Measurements from ENCODE around the gene MRGPRG. TPM values are rescaled to one million over a fixed set of nuclear protein-coding genes. Genes with fewer than 3 reads are reported as not detected.

MRGPRG gene
- total RNA-seq, 2 experiments from 2014 or later, result not detected

GRCh38 chr11:3215346-3216026 is 3.1 kb downstream of the MRGPRG start:
- Histone ChIP-seq H3K36me3 (ENCODE audit: insufficient read depth, low read length) (no peaks in the 10 kb centered on the region), H3K27ac (ENCODE audit: low read depth in 1 of 2, low read length in 2 of 2) (no peak overlapping the region), H3K9me3 (ENCODE audit: control insufficient read depth in 1 of 2, insufficient read depth in 1 of 2, low read length in 2 of 2) (peaks cover 0 to 4% of the 10 kb centered on the region in 2 experiments), H3K4me3 (ENCODE audit: low read length) (no peak overlapping the region), H3K27me3 (ENCODE audit: control insufficient read depth in 1 of 2, insufficient read depth in 2 of 2, low read length in 2 of 2) (peaks cover 5 to 8% of the 10 kb centered on the region in 2 experiments), H3K4me1 (ENCODE audit: insufficient read depth, low read length) (peaks cover 5% of the 10 kb centered on the region)
- H3K36me3 Mint-ChIP-seq (ENCODE audit: low read depth), result no peaks in the 10 kb centered on the region
- intact Hi-C loops (cut with DNase I, micrococcal nuclease), result loop anchor here (2.0 to 5.0 kb wide), 3 partner anchors 105 to 683 kb away; no protein-coding TSS in a partner anchor
- H3K27ac Mint-ChIP-seq, result no peak overlapping the region
- DNase-seq, result no peak
- no peaks in the 10 kb centered on the region for H3K9me3 Mint-ChIP-seq
- H3K27me3 Mint-ChIP-seq, result peaks cover 21% of the 10 kb centered on the region
- no peak for ATAC-seq (ENCODE audit: poor library complexity)
- POLR2A ChIA-PET, result no interaction called here
- no peak overlapping the region for H3K4me3 Mint-ChIP-seq
- no peaks in the 10 kb centered on the region for H3K4me1 Mint-ChIP-seq (ENCODE audit: low read depth)
- CTCF ChIA-PET, result no interaction called here
- TF ChIP-seq, protein P1, sequence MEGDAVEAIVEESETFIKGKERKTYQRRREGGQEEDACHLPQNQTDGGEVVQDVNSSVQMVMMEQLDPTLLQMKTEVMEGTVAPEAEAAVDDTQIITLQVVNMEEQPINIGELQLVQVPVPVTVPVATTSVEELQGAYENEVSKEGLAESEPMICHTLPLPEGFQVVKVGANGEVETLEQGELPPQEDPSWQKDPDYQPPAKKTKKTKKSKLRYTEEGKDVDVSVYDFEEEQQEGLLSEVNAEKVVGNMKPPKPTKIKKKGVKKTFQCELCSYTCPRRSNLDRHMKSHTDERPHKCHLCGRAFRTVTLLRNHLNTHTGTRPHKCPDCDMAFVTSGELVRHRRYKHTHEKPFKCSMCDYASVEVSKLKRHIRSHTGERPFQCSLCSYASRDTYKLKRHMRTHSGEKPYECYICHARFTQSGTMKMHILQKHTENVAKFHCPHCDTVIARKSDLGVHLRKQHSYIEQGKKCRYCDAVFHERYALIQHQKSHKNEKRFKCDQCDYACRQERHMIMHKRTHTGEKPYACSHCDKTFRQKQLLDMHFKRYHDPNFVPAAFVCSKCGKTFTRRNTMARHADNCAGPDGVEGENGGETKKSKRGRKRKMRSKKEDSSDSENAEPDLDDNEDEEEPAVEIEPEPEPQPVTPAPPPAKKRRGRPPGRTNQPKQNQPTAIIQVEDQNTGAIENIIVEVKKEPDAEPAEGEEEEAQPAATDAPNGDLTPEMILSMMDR (IDR thresholded peaks at IDR 0.05), result no peak

- TF ChIP-seq, protein P1 (IDR thresholded peaks at IDR 0.05), result no peak
- Histone ChIP-seq H3K4me1 (ENCODE audit: insufficient read depth, low read length) (peaks cover 5% of the 10 kb centered on the region), H3K27ac (ENCODE audit: low read depth in 1 of 2, low read length in 2 of 2) (no peak overlapping the region), H3K9me3 (ENCODE audit: control insufficient read depth in 1 of 2, insufficient read depth in 1 of 2, low read length in 2 of 2) (peaks cover 0 to 4% of the 10 kb centered on the region in 2 experiments), H3K27me3 (ENCODE audit: control insufficient read depth in 1 of 2, insufficient read depth in 2 of 2, low read length in 2 of 2) (peaks cover 5 to 8% of the 10 kb centered on the region in 2 experiments), H3K4me3 (ENCODE audit: low read length) (no peak overlapping the region), H3K36me3 (ENCODE audit: insufficient read depth, low read length) (no peaks in the 10 kb centered on the region)
- H3K9me3 Mint-ChIP-seq, result no peaks in the 10 kb centered on the region
- H3K27ac Mint-ChIP-seq, result no peak overlapping the region
- H3K4me1 Mint-ChIP-seq (ENCODE audit: low read depth), result no peaks in the 10 kb centered on the region
- ChIA-PET CTCF (no interaction called here), POLR2A (no interaction called here)
- H3K4me3 Mint-ChIP-seq, result no peak overlapping the region
- no peaks in the 10 kb centered on the region for H3K36me3 Mint-ChIP-seq (ENCODE audit: low read depth)
- intact Hi-C loops (cut with DNase I, micrococcal nuclease), result no loop called here
- no peak for DNase-seq
- H3K27me3 Mint-ChIP-seq, result peaks cover 21% of the 10 kb centered on the region
- ATAC-seq (ENCODE audit: poor library complexity), result no peak
Measured at GRCh38 chr11:3214420-3214699, 4.3 kb downstream of the MRGPRG start.

GRCh38 chr11:3213659-3214419 is 4.8 kb downstream of the MRGPRG start:
- H3K4me1 Mint-ChIP-seq (ENCODE audit: low read depth), result no peaks in the 10 kb centered on the region
- no peak overlapping the region for H3K27ac Mint-ChIP-seq
- no peaks in the 10 kb centered on the region for H3K36me3 ChIP-seq (ENCODE audit: insufficient read depth, low read length)
- H3K27ac ChIP-seq (ENCODE audit: low read depth in 1 of 2, low read length in 2 of 2), result no peak overlapping the region
- ATAC-seq (ENCODE audit: poor library complexity) (no peak), DNase-seq (no peak)
- POLR2A ChIA-PET, result no interaction called here
- CTCF ChIA-PET, result no interaction called here
- H3K9me3 Mint-ChIP-seq, result no peaks in the 10 kb centered on the region
- peaks cover 5 to 8% of the 10 kb centered on the region in 2 experiments for H3K27me3 ChIP-seq (ENCODE audit: control insufficient read depth in 1 of 2, insufficient read depth in 2 of 2, low read length in 2 of 2)
- intact Hi-C loops (cut with DNase I, micrococcal nuclease), result no loop called here
- H3K4me3 ChIP-seq (ENCODE audit: low read length), result no peak overlapping the region
- peaks cover 21% of the 10 kb centered on the region for H3K27me3 Mint-ChIP-seq
- no peak overlapping the region for H3K4me3 Mint-ChIP-seq
- H3K9me3 ChIP-seq (ENCODE audit: control insufficient read depth in 1 of 2, insufficient read depth in 1 of 2, low read length in 2 of 2), result peaks cover 0 to 4% of the 10 kb centered on the region in 2 experiments
- H3K36me3 Mint-ChIP-seq (ENCODE audit: low read depth), result no peaks in the 10 kb centered on the region
- peaks cover 5% of the 10 kb centered on the region for H3K4me1 ChIP-seq (ENCODE audit: insufficient read depth, low read length)
- TF ChIP-seq, protein P1 (IDR thresholded peaks at IDR 0.05), result no peak

Measured in CD4-positive, alpha-beta T cell (primary cell).